ENCODE results near the gene TUBG1. TPM values are rescaled to one million over a fixed set of nuclear protein-coding genes. Genes with fewer than 3 reads are reported as not detected.
"Not testable (repeated sequence)": the region's sequence is repeated elsewhere in the genome, so short reads cannot be mapped to it uniquely, and the experiment has no call there.

TUBG1 gene
- total RNA-seq, 1 donor from 2014 or later, result 45.6 TPM

DNA sequence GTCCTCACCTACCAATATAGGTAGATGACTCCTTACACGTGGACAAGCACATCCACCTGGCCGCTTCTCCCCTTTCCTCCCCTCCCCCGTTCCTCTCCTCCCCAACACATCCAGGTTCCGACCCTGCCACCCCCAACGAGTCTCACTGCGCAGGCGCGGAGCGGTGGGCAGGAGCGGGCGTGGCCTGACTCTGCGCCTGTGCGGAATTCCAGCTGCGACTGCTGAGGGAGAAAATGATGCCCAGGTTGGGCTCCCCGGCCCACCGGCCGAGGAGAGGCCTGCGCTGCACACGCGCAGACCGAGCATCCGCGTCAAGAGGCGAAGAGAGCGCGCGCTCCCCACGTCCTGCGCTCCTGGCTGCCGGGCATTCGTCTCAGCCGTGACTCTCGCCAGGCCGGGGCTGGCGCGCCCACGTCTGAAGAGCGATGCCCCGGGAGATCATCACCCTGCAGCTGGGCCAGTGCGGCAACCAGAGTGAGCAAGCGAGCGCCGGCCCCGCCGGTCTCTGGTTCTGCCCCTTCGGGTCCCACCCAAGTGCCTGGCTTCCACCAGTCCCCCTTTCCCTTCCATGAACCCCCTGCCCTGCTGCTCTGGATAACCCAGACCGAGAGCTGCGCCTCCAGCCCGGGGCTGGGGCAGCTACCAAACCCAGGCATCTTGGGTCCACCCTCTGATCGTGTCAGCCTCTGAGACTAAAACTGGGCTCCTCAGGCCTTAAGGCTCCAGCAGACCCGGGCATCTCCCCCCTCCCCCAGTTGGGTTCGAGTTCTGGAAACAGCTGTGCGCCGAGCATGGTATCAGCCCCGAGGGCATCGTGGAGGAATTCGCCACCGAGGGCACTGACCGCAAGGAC, 49.8 kb downstream of the TUBG1 start, which contains the start of gene TUBG2:
TSS of gene TUBG2 (plus strand) at position 206 of the 853 bp plus-strand sequence. CDS start at position 426, 220 bp downstream.
- intact Hi-C loops (cut with DNase I), result no loop called here
- peak; percentile 94 for DNase-seq (ENCODE audit: low spot score)

DNA sequence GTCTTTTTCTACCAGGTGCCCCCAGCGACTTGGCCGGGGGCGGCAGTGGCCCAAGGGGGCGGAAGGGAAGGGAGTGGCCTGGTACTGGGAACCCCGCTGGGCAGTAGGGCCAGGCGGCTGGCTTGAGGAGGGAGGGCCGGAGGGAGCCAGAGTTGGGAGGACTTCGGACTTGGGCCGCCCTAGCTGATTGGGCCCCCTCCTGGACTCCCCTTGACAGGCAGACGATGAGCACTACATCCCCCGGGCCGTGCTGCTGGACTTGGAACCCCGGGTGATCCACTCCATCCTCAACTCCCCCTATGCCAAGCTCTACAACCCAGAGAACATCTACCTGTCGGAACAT, 50.4 kb downstream of the TUBG1 start:
- DNase-seq (ENCODE audit: low spot score); intact Hi-C loops (cut with DNase I): not testable (repeated sequence)

DNA sequence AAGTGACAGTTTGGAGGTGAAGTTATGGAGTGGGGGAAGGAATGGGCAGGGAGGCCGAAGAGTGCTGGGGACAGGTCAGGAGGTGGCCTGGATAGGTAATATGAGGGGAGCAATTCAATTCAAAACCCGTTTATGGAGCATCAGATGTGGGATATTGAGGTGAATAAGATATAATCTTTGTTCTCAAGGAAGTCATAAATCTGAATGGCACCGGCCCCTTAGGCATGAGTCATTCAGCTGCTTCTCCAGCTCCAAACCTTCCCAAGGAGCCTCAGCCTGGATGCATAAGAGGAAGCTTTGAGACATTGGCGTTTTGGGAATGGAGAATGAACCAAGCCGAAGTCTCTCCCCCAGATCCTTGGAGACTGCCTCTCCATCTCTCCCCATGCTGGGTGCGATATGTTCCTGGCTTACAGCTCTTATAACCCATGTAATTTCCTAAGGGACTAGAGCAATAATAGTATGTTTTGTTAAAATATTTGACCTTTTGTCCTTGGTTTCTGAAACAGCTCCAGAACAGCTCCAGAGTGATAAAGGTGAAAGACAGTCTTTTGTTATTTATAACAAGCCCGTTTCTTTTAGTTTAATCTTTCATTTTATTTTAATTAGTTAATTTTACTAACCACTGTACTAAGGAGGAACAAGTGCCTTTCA, 51.3 kb downstream of the TUBG1 start:
- DNase-seq (ENCODE audit: low spot score), result no peak
- intact Hi-C loops (cut with DNase I), result no loop called here

Other genes starting within 250 kb of the TUBG1 start
- 159 TPM for gene STAT3, start 221.2 kb upstream of the TUBG1 start, total RNA-seq
- gene CAVIN1, start 186.4 kb upstream of the TUBG1 start, total RNA-seq, result 358 TPM
- gene ATP6V0A1, start 150.8 kb upstream of the TUBG1 start, total RNA-seq, result 40.3 TPM
- gene NAGLU, start 73.4 kb upstream of the TUBG1 start, total RNA-seq, result 12.1 TPM
- 0.83 TPM for gene HSD17B1, start 56.8 kb upstream of the TUBG1 start, total RNA-seq
- 33.4 TPM for gene COASY, start 47.5 kb upstream of the TUBG1 start, total RNA-seq
- gene MLX, start 42.6 kb upstream of the TUBG1 start, total RNA-seq, result 43.1 TPM
- gene PSMC3IP, start 32.0 kb upstream of the TUBG1 start, total RNA-seq, result 1.8 TPM
- gene RETREG3, start 309 bp upstream of the TUBG1 start, total RNA-seq, result 21.3 TPM
- gene TUBG2, start 49.6 kb downstream of the TUBG1 start, total RNA-seq, result 21.9 TPM
- 20.2 TPM for gene PLEKHH3, start 67.3 kb downstream of the TUBG1 start, total RNA-seq
- 1.2 TPM for gene CCR10, start 72.2 kb downstream of the TUBG1 start, total RNA-seq
- gene CNTNAP1, start 72.8 kb downstream of the TUBG1 start, total RNA-seq, result 7.0 TPM
- 45.4 TPM for gene EZH1, start 135.4 kb downstream of the TUBG1 start, total RNA-seq
- gene RAMP2, start 151.5 kb downstream of the TUBG1 start, total RNA-seq, result 45.8 TPM
- gene VPS25, start 163.8 kb downstream of the TUBG1 start, total RNA-seq, result 32.3 TPM
- gene WNK4, start 170.9 kb downstream of the TUBG1 start, total RNA-seq, result not detected
- 61.4 TPM for gene COA3, start 189.0 kb downstream of the TUBG1 start, total RNA-seq
- gene CNTD1, start 189.2 kb downstream of the TUBG1 start, total RNA-seq, result not detected
- gene BECN1, start 214.6 kb downstream of the TUBG1 start, total RNA-seq, result 84.3 TPM
- gene PSME3, start 223.7 kb downstream of the TUBG1 start, total RNA-seq, result 66.9 TPM
- 0.89 TPM for gene AOC2, start 234.9 kb downstream of the TUBG1 start, total RNA-seq
- 12.9 TPM for gene AOC3, start 241.5 kb downstream of the TUBG1 start, total RNA-seq

Measured in cardiac septum (tissue), 1 donor.